CD14-positive monocyte (primary cell): ENCODE results near the gene DCAF17. TPM values are rescaled to one million over a fixed set of nuclear protein-coding genes. Genes with fewer than 3 reads are reported as not detected.
A peak's percentile ranks its signal among the peaks of the same experiment; 100 is the strongest.

Experiments used
- DNase-seq, 3 donors: peaks; one replicate each; pipeline ENCODE4 v3.0.0-alpha.2; 2011 to 2022
- H2AFZ ChIP-seq: 2 replicates; pipeline ENCODE4 v1.6.0; 2012; ENCODE audit warnings: mild to moderate bottlenecking, low read depth, low read length, inconsistent platforms; ENCODE audit not compliant: insufficient read depth, poor library complexity, severe bottlenecking
- H3K27ac ChIP-seq, 2 donors: 1 replicate in 1 of 2; 2 replicates in 1 of 2; pipeline ENCODE4 v1.5.1; 2012 to 2013; ENCODE audit warnings: low read length in 2 of 2, control low read depth in 1 of 2, inconsistent platforms in 1 of 2, low read depth in 1 of 2, mild to moderate bottlenecking in 1 of 2
- H3K27me3 ChIP-seq, 2 donors: one replicate each; pipeline versions ENCODE4 v1.6.0 to v1.6.1; 2011 to 2013; ENCODE audit warnings: low read length in 2 of 2; ENCODE audit not compliant: control insufficient read depth in 2 of 2, insufficient read depth in 2 of 2
- H3K36me3 ChIP-seq, 2 donors: replicated peaks in 1 of 2; 1 replicate in 1 of 2; 2 replicates in 1 of 2; pipeline versions ENCODE4 v1.5.1 to v1.6.1; 2012 to 2013; ENCODE audit warnings: low read length in 2 of 2, control low read depth in 1 of 2, inconsistent platforms in 1 of 2, mild to moderate bottlenecking in 1 of 2; ENCODE audit not compliant: insufficient read depth in 2 of 2, control insufficient read depth in 1 of 2
- H3K4me1 ChIP-seq, 2 donors: 1 replicate in 1 of 2; 2 replicates in 1 of 2; pipeline versions ENCODE4 v1.5.1 to v1.6.1; 2012 to 2013; ENCODE audit warnings: low read length in 2 of 2, control low read depth in 1 of 2, inconsistent platforms in 1 of 2, mild to moderate bottlenecking in 1 of 2, moderate library complexity in 1 of 2; ENCODE audit not compliant: insufficient read depth in 2 of 2, control insufficient read depth in 1 of 2
- H3K4me2 ChIP-seq: replicated peaks from 2 replicates; pipeline ENCODE3; 2012; ENCODE audit warnings: low read length, moderate library complexity, mild to moderate bottlenecking; ENCODE audit not compliant: poor library complexity, severe bottlenecking; ENCODE audit errors: extremely low read depth
- H3K4me3 ChIP-seq, 3 experiments: fragments of 200-600 bp in 1 of 3; sonication (generic) in 1 of 3; replicated peaks in 1 of 3; 1 replicate in 2 of 3; 2 replicates in 1 of 3; pipeline ENCODE4 v1.5.1; 2011 to 2013; ENCODE audit warnings: low read length in 3 of 3, mild to moderate bottlenecking in 3 of 3, control low read depth in 2 of 3, low read depth in 2 of 3, inconsistent platforms in 1 of 3, moderate library complexity in 1 of 3
- H3K79me2 ChIP-seq: 2 replicates; pipeline ENCODE4 v1.6.0; 2012; ENCODE audit warnings: mild to moderate bottlenecking, control low read depth, inconsistent platforms, low read length, moderate library complexity; ENCODE audit not compliant: insufficient read depth
- H3K9ac ChIP-seq: 2 replicates; pipeline ENCODE4 v1.6.0; 2017; ENCODE audit warnings: low read length, mild to moderate bottlenecking; ENCODE audit not compliant: insufficient read depth, poor library complexity, severe bottlenecking
- H3K9me3 ChIP-seq, 2 donors: replicated peaks in 1 of 2; 1 replicate in 1 of 2; 2 replicates in 1 of 2; pipeline versions ENCODE4 v1.5.1 to v1.6.1; 2012 to 2013; ENCODE audit warnings: low read length in 2 of 2, control low read depth in 1 of 2; ENCODE audit not compliant: control insufficient read depth in 1 of 2, insufficient read depth in 1 of 2
- H4K20me1 ChIP-seq: 2 replicates; pipeline ENCODE4 v1.6.0; 2012; ENCODE audit warnings: mild to moderate bottlenecking, low read length, control low read depth, moderate library complexity; ENCODE audit not compliant: insufficient read depth
- H3K27ac Mint-ChIP-seq, 7 donors: one replicate each; pipeline ENCODE4 v1.8.0; 2020; ENCODE audit warnings: mild to moderate bottlenecking in 7 of 7, mixed read lengths in 7 of 7, moderate library complexity in 6 of 7, inconsistent platforms in 2 of 7
- H3K27me3 Mint-ChIP-seq, 3 donors: one replicate each; pipeline ENCODE4 v1.8.0; 2021 to 2022; ENCODE audit warnings: low read depth in 3 of 3, mild to moderate bottlenecking in 3 of 3, mixed read lengths in 3 of 3, moderate library complexity in 3 of 3, inconsistent platforms in 1 of 3
- H3K36me3 Mint-ChIP-seq, 2 donors: one replicate each; pipeline ENCODE4 v1.8.0; 2020; ENCODE audit warnings: mixed read lengths in 2 of 2, inconsistent platforms in 1 of 2, mild to moderate bottlenecking in 1 of 2
- H3K4me1 Mint-ChIP-seq: one replicate; pipeline ENCODE4 v1.8.0; 2020; ENCODE audit warnings: mild to moderate bottlenecking, mixed read lengths
- H3K4me3 Mint-ChIP-seq, 2 donors: one replicate each; pipeline ENCODE4 v1.8.0; 2020; ENCODE audit warnings: mild to moderate bottlenecking in 2 of 2, mixed read lengths in 2 of 2, moderate library complexity in 1 of 2
- H3K9me3 Mint-ChIP-seq, 7 donors: one replicate each; pipeline ENCODE4 v1.8.0; 2020 to 2022; ENCODE audit warnings: mixed read lengths in 7 of 7, mild to moderate bottlenecking in 6 of 7, moderate library complexity in 6 of 7, inconsistent platforms in 2 of 7
- WGBS: methylation state at CpG from one replicate; pipeline ENCODE4 v1.1.5; 2013; ENCODE audit warnings: missing lambda C conversion rate; ENCODE audit not compliant: insufficient coverage; 5-methylcytosine and 5-hydroxymethylcytosine counted together
- intact Hi-C, 2 donors: fragments of 100-400 bp; cut with micrococcal nuclease; formaldehyde crosslinking; loops; one replicate each; pipeline versions ENCODE4 v1.15.0 to v1.15.1; 2023
- polyA plus RNA-seq, 3 donors: library from polyadenylated mRNA; depleted of rRNA in 1 of 3; unstranded in 2 of 3; stranded (reverse) in 1 of 3; fragments of 300-500 nt in 2 of 3; fragments of >200 nt in 1 of 3; fragmentation: Illumina TruSeq in 2 of 3; gene quantifications; 1 replicate in 2 of 3; 2 replicates in 1 of 3; pipeline ENCODE4 v1.2.3, GENCODE V29; 2012 to 2021
- TF ChIP-seq, protein P1 (sequence below): fragments of 200-600 bp; IDR thresholded peaks from one replicate; pipeline ENCODE4 v1.8.0; 2022; ENCODE audit warnings: antibody characterized with exemption, mild to moderate bottlenecking

The DCAF17 gene
- polyA plus RNA-seq, 3 donors: 4.1 to 7.2 (median 7.0) TPM

DNA sequence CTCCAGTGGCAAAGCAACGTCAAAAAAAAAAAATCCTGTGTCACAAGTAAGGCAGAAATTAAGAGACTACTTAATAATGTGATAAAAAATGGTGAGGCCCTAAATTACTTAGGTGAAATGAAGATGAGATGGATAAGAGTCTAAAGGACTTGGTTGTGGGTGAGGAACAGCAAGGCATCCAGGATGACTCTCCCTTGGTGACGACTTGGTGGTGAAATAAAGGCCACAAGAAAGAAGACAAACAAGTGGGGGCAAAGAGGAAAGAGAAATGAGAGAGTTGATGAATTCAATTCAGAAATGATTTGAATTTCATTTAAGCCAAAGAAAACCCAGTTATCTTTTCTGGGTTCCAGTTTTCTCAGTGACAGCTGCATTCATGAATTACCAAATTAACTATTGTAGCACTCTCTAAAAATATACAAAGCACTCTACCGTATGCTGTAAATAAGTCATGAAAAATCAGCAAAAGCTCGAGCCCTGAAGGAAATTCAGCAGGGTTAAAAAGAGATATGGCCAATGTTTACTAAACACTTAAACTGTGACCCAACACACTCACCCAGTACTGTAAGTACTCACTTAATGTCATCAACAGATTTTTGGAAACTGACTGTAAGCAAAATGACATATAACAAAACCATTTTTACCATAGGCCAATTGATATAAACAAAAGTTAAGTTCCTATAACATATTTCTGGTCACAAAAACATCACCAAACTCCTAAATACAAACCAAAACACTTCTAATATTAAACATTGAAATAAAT, 1.6 kb upstream of the DCAF17 start:
- Histone ChIP-seq H3K27ac (no peak overlapping the region), H3K4me1 (peaks cover 13 to 19% of the 10 kb centered on the region in 2 donors), H3K4me3 (no peak overlapping the region), H4K20me1 (no peaks in the 10 kb centered on the region), H3K9me3 (peaks cover 8 to 18% of the 10 kb centered on the region in 2 donors), H2AFZ (peak overlapping the region; percentile 91), H3K4me2 (no peak overlapping the region), H3K79me2 (peaks cover 29% of the 10 kb centered on the region), H3K36me3 (peaks cover 2 to 17% of the 10 kb centered on the region in 2 donors), H3K27me3 (no peaks in the 10 kb centered on the region), H3K9ac (no peak overlapping the region)
- H3K27me3 Mint-ChIP-seq: no peaks in the 10 kb centered on the region
- peak overlapping the region in 1 of 7 donors; percentile 20 for H3K27ac Mint-ChIP-seq
- WGBS: 40% methylated on average over 2 of the region's 4 CpGs
- DNase-seq: no peak
- TF ChIP-seq, protein P1, sequence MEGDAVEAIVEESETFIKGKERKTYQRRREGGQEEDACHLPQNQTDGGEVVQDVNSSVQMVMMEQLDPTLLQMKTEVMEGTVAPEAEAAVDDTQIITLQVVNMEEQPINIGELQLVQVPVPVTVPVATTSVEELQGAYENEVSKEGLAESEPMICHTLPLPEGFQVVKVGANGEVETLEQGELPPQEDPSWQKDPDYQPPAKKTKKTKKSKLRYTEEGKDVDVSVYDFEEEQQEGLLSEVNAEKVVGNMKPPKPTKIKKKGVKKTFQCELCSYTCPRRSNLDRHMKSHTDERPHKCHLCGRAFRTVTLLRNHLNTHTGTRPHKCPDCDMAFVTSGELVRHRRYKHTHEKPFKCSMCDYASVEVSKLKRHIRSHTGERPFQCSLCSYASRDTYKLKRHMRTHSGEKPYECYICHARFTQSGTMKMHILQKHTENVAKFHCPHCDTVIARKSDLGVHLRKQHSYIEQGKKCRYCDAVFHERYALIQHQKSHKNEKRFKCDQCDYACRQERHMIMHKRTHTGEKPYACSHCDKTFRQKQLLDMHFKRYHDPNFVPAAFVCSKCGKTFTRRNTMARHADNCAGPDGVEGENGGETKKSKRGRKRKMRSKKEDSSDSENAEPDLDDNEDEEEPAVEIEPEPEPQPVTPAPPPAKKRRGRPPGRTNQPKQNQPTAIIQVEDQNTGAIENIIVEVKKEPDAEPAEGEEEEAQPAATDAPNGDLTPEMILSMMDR: no peak
- intact Hi-C loops: loop anchor here (5.0 to 10.0 kb wide), 4 partner anchors 252 to 460 kb away; partner anchors contain the start of genes TLK1 (in 2 of the 2) and DYNC1I2 (in 1 of the 2)
- H3K36me3 Mint-ChIP-seq: peaks cover 12 to 15% of the 10 kb centered on the region in 2 donors
- H3K4me3 Mint-ChIP-seq: no peak overlapping the region
- H3K9me3 Mint-ChIP-seq: peaks cover 5 to 24% (median 18%) of the 10 kb centered on the region in 7 donors
- H3K4me1 Mint-ChIP-seq: peaks cover 18% of the 10 kb centered on the region

- TF ChIP-seq, protein P1: no peak
- peak overlapping the region; percentile 71 to 84 (median 77) for H3K4me3 ChIP-seq
- 39% methylated on average over 9 of the region's 20 CpGs for WGBS
- peaks cover 8 to 18% of the 10 kb centered on the region in 2 donors for H3K9me3 ChIP-seq
- peak overlapping the region; percentile 91 for H2AFZ ChIP-seq
- no peaks in the 10 kb centered on the region for H3K27me3 ChIP-seq
- H3K36me3 ChIP-seq: peaks cover 7 to 25% of the 10 kb centered on the region in 2 donors
- H3K4me1 ChIP-seq: peaks cover 13 to 19% of the 10 kb centered on the region in 2 donors
- Mint-ChIP-seq H3K27me3 (no peaks in the 10 kb centered on the region), H3K27ac (peak overlapping the region in 6 of 7 donors; percentile 75 to 94 (median 90)), H3K4me3 (peak overlapping the region; percentile 87 to 89), H3K9me3 (peaks cover 5 to 24% (median 16%) of the 10 kb centered on the region in 7 donors), H3K36me3 (peaks cover 18 to 23% of the 10 kb centered on the region in 2 donors), H3K4me1 (peaks cover 18% of the 10 kb centered on the region)
- H3K4me2 ChIP-seq: peak overlapping the region; percentile 90
- no peaks in the 10 kb centered on the region for H4K20me1 ChIP-seq
- intact Hi-C loops: loop anchor here (5.0 to 10.0 kb wide), 4 partner anchors 252 to 461 kb away; partner anchors contain the start of genes TLK1 (in 2 of the 2) and DYNC1I2 (in 1 of the 2)
- peak overlapping the region; percentile 90 for H3K9ac ChIP-seq
- peaks cover 33% of the 10 kb centered on the region for H3K79me2 ChIP-seq
- DNase-seq: no peak
- peak overlapping the region; percentile 87 to 98 for H3K27ac ChIP-seq
Measured at GRCh38 chr2:171432969-171433762, 860 bp upstream of the DCAF17 start.
